Kidney (tissue), 14 donors: Measurements from ENCODE around the gene UTS2B. TPM values are rescaled to one million over a fixed set of nuclear protein-coding genes. Genes with fewer than 3 reads are reported as not detected.

Experiments
- DNase-seq, 5 donors: peaks; one replicate each; pipeline ENCODE4 v3.0.0-alpha.2; 2013 to 2020
- FAIRE-seq: peaks from 2 replicates; lab custom pipeline; 2012; peaks lifted over from hg19 to GRCh38; lab: Jason Lieb, UNC
- H3K27ac ChIP-seq, 2 donors: one replicate each; pipeline ENCODE4 v1.7.0; 2013; ENCODE audit warnings: low read depth in 2 of 2, low read length in 2 of 2, inconsistent platforms in 1 of 2
- H3K27me3 ChIP-seq: one replicate; pipeline ENCODE4 v1.7.1; 2013; ENCODE audit warnings: low read length, inconsistent platforms; ENCODE audit not compliant: control insufficient read depth, insufficient read depth
- H3K36me3 ChIP-seq, 3 donors: one replicate each; pipeline versions ENCODE4 v1.7.0 to v1.7.1; 2013; ENCODE audit warnings: low read length in 3 of 3, control low read depth in 1 of 3, inconsistent platforms in 1 of 3; ENCODE audit not compliant: insufficient read depth in 3 of 3, control insufficient read depth in 2 of 3
- H3K4me1 ChIP-seq, 3 donors: one replicate each; pipeline versions ENCODE4 v1.7.0 to v1.7.1; 2013; ENCODE audit warnings: low read length in 3 of 3, inconsistent platforms in 1 of 3, low read depth in 1 of 3; ENCODE audit not compliant: control insufficient read depth in 2 of 3, insufficient read depth in 2 of 3
- H3K4me3 ChIP-seq, 3 donors: one replicate each; pipeline versions ENCODE4 v1.7.0 to v1.8.1; 2013; ENCODE audit warnings: low read length in 3 of 3, control low read depth in 1 of 3, inconsistent platforms in 1 of 3
- H3K9ac ChIP-seq, 3 donors: one replicate each; pipeline versions ENCODE4 v1.7.0 to v1.7.1; 2013; ENCODE audit warnings: low read length in 3 of 3, control low read depth in 1 of 3, inconsistent platforms in 1 of 3
- H3K9me3 ChIP-seq, 3 donors: one replicate each; pipeline versions ENCODE4 v1.7.0 to v1.7.1; 2013; ENCODE audit warnings: low read length in 3 of 3, control low read depth in 1 of 3, inconsistent platforms in 1 of 3; ENCODE audit not compliant: control insufficient read depth in 2 of 3, insufficient read depth in 1 of 3
- intact Hi-C: fragments of 100-400 bp; cut with DNase I; formaldehyde crosslinking; loops from one replicate; pipeline ENCODE4 v1.11.1; 2022
- polyA plus RNA-seq: library from polyadenylated mRNA; stranded (reverse); fragments of 350-450 nt; fragmentation: Illumina TruSeq; extraction: RNeasy Lipid Tissue Mini Kit (QIAGEN cat#74804); gene quantifications from one replicate; pipeline ENCODE4 v1.2.3, GENCODE V29; 2014; ENCODE audit warnings: low read depth, low replicate concordance; ENCODE audit not compliant: insufficient read depth
- total RNA-seq: library from RNA; stranded (reverse); fragmentation: NEBNext Ultra II Directional; extraction: Animal tissue kit (Norgen Biotek cat#: 25700); gene quantifications from one replicate; pipeline ENCODE4 v1.2.1, GENCODE V29; 2021
- TF ChIP-seq, protein P1 (sequence below): IDR thresholded peaks from 3 replicates; pipeline ENCODE4 v1.5.1; 2012; ENCODE audit warnings: mild to moderate bottlenecking, moderate library complexity, borderline replicate concordance; ENCODE audit not compliant: insufficient read depth; ENCODE audit errors: extremely low read depth
- donor health status: control.
- donor health status: control.
- donor health status: control.
- donor health status: control.
- donor health status: control.
- donor health status: DM: yes; HTN: yes; CAD: no.
- donor health status: Normal renal cell carcinoma (clear cell type).

Gene UTS2B
- total and polyA plus RNA-seq, 2 donors from 2014 or later: 0.41 TPM; not detected in 1

DNA sequence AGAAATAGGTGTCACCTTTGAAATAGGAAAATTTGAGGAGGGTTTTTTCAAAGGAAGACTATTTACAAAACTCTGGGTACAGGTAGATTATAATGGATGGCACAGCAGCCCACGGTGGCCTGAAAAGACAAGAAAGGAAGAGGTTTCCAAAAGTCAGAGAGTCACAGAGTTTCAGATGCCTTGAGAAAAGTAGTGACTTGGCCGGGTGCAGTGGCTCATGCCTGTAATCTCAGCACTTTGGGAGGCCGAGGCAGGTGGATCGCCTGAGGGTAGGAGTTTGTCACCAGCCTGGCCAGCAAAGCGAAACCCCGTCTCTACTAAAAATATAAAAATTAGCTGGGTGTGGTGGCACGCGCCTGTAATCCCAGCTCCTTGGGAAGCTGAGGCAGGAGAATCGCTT is 96.1 kb downstream of the UTS2B start:
- H3K4me3 ChIP-seq: no peak overlapping the region
- FAIRE-seq (no peak), DNase-seq (no peak)
- no peaks in the 10 kb centered on the region for H3K27me3 ChIP-seq
- H3K9ac ChIP-seq: no peak overlapping the region
- no peaks in the 10 kb centered on the region for H3K9me3 ChIP-seq
- intact Hi-C loops: loop anchor here (10.0 kb wide), 1 partner anchor 151 kb away; no protein-coding TSS in a partner anchor
- H3K36me3 ChIP-seq: no peaks in the 10 kb centered on the region
- TF ChIP-seq, protein P1, sequence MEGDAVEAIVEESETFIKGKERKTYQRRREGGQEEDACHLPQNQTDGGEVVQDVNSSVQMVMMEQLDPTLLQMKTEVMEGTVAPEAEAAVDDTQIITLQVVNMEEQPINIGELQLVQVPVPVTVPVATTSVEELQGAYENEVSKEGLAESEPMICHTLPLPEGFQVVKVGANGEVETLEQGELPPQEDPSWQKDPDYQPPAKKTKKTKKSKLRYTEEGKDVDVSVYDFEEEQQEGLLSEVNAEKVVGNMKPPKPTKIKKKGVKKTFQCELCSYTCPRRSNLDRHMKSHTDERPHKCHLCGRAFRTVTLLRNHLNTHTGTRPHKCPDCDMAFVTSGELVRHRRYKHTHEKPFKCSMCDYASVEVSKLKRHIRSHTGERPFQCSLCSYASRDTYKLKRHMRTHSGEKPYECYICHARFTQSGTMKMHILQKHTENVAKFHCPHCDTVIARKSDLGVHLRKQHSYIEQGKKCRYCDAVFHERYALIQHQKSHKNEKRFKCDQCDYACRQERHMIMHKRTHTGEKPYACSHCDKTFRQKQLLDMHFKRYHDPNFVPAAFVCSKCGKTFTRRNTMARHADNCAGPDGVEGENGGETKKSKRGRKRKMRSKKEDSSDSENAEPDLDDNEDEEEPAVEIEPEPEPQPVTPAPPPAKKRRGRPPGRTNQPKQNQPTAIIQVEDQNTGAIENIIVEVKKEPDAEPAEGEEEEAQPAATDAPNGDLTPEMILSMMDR: no peak
- no peak overlapping the region for H3K27ac ChIP-seq
- H3K4me1 ChIP-seq: no peaks in the 10 kb centered on the region

GRCh38 chr3:191227541-191227940 is 102.8 kb downstream of the UTS2B start:
- Histone ChIP-seq H3K27ac (no peak overlapping the region), H3K4me3 (no peak overlapping the region), H3K36me3 (no peaks in the 10 kb centered on the region), H3K27me3 (no peaks in the 10 kb centered on the region), H3K9me3 (no peaks in the 10 kb centered on the region), H3K9ac (no peak overlapping the region), H3K4me1 (no peaks in the 10 kb centered on the region)
- DNase-seq (no peak), FAIRE-seq (no peak)
- TF ChIP-seq, protein P1: no peak
- intact Hi-C loops: no loop called here

- Histone ChIP-seq H3K9ac (no peak overlapping the region), H3K27ac (no peak overlapping the region), H3K36me3 (no peaks in the 10 kb centered on the region), H3K4me1 (no peaks in the 10 kb centered on the region), H3K27me3 (no peaks in the 10 kb centered on the region), H3K4me3 (no peak overlapping the region), H3K9me3 (no peaks in the 10 kb centered on the region)
- intact Hi-C loops: no loop called here
- FAIRE-seq (no peak), DNase-seq (no peak)
- TF ChIP-seq, protein P1: no peak
These were observed 108.7 kb downstream of the UTS2B start for GRCh38 chr3:191221638-191222037.

GRCh38 chr3:191220908-191221307 is 109.4 kb downstream of the UTS2B start:
- intact Hi-C loops: no loop called here
- H3K27ac ChIP-seq: no peak overlapping the region
- H3K27me3 ChIP-seq: no peaks in the 10 kb centered on the region
- H3K4me1 ChIP-seq: no peaks in the 10 kb centered on the region
- H3K4me3 ChIP-seq: no peak overlapping the region
- TF ChIP-seq, protein P1: no peak
- DNase-seq: no peak
- no peak for FAIRE-seq
- no peak overlapping the region for H3K9ac ChIP-seq
- H3K36me3 ChIP-seq: no peaks in the 10 kb centered on the region
- H3K9me3 ChIP-seq: no peaks in the 10 kb centered on the region
